ENCODE data around the gene AQP4. TPM values are rescaled to one million over a fixed set of nuclear protein-coding genes. Genes with fewer than 3 reads are reported as not detected.

AQP4 gene
- total and polyA plus RNA-seq, 10 of the 15 experiments (the other 5 are each of a cell fraction or from before 2014, with no cell fraction given): 0.10 to 0.18 TPM; not detected in 8

- TF ChIP-seq, protein P1, sequence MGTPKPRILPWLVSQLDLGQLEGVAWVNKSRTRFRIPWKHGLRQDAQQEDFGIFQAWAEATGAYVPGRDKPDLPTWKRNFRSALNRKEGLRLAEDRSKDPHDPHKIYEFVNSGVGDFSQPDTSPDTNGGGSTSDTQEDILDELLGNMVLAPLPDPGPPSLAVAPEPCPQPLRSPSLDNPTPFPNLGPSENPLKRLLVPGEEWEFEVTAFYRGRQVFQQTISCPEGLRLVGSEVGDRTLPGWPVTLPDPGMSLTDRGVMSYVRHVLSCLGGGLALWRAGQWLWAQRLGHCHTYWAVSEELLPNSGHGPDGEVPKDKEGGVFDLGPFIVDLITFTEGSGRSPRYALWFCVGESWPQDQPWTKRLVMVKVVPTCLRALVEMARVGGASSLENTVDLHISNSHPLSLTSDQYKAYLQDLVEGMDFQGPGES (IDR thresholded peaks at IDR 0.05): no peak
- TF ChIP-seq TAF1 (IDR thresholded peaks at IDR 0.05; ENCODE audit: borderline replicate concordance, low read depth, low read length): no peak
- no peak for TF ChIP-seq SMC3 (IDR thresholded peaks at IDR 0.05; ENCODE audit: borderline replicate concordance, low read length)
Measured at GRCh38 chr18:26894426-26894825, 28.9 kb upstream of the AQP4 start (continued).

- in situ Hi-C loops (cut with MboI) (no loop called here), intact Hi-C loops (cut with micrococcal nuclease; ENCODE audit: unreplicated experiment) (no loop called here)
- Histone ChIP-seq H3K27ac (ENCODE audit: control insufficient read depth, insufficient read depth) (no peak overlapping the region), H3K9ac (ENCODE audit: control insufficient read depth, insufficient read depth, low read length) (no peak overlapping the region), H4K20me1 (ENCODE audit: control insufficient read depth, insufficient read depth) (no peaks in the 10 kb centered on the region), H3K4me1 (ENCODE audit: control insufficient read depth, insufficient read depth, low read length) (no peaks in the 10 kb centered on the region), H3K4me3 (no peak overlapping the region), H2AFZ (ENCODE audit: control insufficient read depth, low read depth, low read length) (no peak overlapping the region), H3K27me3 (replicated peaks in 1 of 2; ENCODE audit: control insufficient read depth in 2 of 2, insufficient read depth in 2 of 2, low read length in 1 of 2) (no peaks in the 10 kb centered on the region), H3K9me3 (replicated peaks; ENCODE audit: control insufficient read depth, insufficient read depth, low read length) (no peaks in the 10 kb centered on the region), H3K36me3 (ENCODE audit: control insufficient read depth in 2 of 2, insufficient read depth in 2 of 2, low read length in 1 of 2) (no peaks in the 10 kb centered on the region), H3K4me2 (ENCODE audit: control insufficient read depth, insufficient read depth) (no peak overlapping the region), H3K79me2 (ENCODE audit: control insufficient read depth, insufficient read depth, low read length) (no peaks in the 10 kb centered on the region)
- ChIA-PET SMC1A (ENCODE audit: uncharacterized antibody, unreplicated experiment) (no interaction called here), RAD21 (ENCODE audit: unreplicated experiment) (no interaction called here), POLR2A (no interaction called here), CTCF (no interaction called here)
- FAIRE-seq (no peak), DNase-seq (ENCODE audit: low read depth, low spot score) (no peak), ATAC-seq (no peak)
- 21% methylated on average over 6 of the region's 6 CpGs for WGBS (ENCODE audit: insufficient coverage, insufficient replicate concordance, low lambda C conversion rate, missing lambda C conversion rate)
- no TSS peak for BruUV-seq (replicated peaks)
- TF ChIP-seq MEF2B (IDR thresholded peaks at IDR 0.05; ENCODE audit: partially characterized antibody, poor library complexity, severe bottlenecking) (no peak), SKIL (IDR thresholded peaks at IDR 0.05; ENCODE audit: low read depth, poor library complexity, severe bottlenecking) (no peak), CREB1 (IDR thresholded peaks at IDR 0.05; ENCODE audit: low read depth) (no peak), CBX5 (IDR thresholded peaks at IDR 0.05; ENCODE audit: low read depth) (no peak), SMARCA5 (IDR thresholded peaks at IDR 0.05) (no peak)
- TF ChIP-seq, protein P2, sequence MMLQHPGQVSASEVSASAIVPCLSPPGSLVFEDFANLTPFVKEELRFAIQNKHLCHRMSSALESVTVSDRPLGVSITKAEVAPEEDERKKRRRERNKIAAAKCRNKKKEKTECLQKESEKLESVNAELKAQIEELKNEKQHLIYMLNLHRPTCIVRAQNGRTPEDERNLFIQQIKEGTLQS (IDR thresholded peaks at IDR 0.05; ENCODE audit: borderline replicate concordance, extremely low read depth, low read depth, low read length): no peak
- TF ChIP-seq, protein P3, sequence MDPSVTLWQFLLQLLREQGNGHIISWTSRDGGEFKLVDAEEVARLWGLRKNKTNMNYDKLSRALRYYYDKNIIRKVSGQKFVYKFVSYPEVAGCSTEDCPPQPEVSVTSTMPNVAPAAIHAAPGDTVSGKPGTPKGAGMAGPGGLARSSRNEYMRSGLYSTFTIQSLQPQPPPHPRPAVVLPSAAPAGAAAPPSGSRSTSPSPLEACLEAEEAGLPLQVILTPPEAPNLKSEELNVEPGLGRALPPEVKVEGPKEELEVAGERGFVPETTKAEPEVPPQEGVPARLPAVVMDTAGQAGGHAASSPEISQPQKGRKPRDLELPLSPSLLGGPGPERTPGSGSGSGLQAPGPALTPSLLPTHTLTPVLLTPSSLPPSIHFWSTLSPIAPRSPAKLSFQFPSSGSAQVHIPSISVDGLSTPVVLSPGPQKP (IDR thresholded peaks at IDR 0.05; ENCODE audit: low read depth, low read length): no peak
- TF ChIP-seq, protein P4, sequence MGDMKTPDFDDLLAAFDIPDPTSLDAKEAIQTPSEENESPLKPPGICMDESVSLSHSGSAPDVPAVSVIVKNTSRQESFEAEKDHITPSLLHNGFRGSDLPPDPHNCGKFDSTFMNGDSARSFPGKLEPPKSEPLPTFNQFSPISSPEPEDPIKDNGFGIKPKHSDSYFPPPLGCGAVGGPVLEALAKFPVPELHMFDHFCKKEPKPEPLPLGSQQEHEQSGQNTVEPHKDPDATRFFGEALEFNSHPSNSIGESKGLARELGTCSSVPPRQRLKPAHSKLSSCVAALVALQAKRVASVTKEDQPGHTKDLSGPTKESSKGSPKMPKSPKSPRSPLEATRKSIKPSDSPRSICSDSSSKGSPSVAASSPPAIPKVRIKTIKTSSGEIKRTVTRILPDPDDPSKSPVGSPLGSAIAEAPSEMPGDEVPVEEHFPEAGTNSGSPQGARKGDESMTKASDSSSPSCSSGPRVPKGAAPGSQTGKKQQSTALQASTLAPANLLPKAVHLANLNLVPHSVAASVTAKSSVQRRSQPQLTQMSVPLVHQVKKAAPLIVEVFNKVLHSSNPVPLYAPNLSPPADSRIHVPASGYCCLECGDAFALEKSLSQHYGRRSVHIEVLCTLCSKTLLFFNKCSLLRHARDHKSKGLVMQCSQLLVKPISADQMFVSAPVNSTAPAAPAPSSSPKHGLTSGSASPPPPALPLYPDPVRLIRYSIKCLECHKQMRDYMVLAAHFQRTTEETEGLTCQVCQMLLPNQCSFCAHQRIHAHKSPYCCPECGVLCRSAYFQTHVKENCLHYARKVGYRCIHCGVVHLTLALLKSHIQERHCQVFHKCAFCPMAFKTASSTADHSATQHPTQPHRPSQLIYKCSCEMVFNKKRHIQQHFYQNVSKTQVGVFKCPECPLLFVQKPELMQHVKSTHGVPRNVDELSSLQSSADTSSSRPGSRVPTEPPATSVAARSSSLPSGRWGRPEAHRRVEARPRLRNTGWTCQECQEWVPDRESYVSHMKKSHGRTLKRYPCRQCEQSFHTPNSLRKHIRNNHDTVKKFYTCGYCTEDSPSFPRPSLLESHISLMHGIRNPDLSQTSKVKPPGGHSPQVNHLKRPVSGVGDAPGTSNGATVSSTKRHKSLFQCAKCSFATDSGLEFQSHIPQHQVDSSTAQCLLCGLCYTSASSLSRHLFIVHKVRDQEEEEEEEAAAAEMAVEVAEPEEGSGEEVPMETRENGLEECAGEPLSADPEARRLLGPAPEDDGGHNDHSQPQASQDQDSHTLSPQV (IDR thresholded peaks at IDR 0.05): no peak
- TF ChIP-seq, protein P5, sequence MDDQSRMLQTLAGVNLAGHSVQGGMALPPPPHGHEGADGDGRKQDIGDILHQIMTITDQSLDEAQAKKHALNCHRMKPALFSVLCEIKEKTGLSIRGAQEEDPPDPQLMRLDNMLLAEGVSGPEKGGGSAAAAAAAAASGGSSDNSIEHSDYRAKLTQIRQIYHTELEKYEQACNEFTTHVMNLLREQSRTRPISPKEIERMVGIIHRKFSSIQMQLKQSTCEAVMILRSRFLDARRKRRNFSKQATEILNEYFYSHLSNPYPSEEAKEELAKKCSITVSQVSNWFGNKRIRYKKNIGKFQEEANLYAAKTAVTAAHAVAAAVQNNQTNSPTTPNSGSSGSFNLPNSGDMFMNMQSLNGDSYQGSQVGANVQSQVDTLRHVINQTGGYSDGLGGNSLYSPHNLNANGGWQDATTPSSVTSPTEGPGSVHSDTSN (IDR thresholded peaks at IDR 0.05; ENCODE audit: insufficient replicate concordance, low read depth, low read length): no peak
Measured at GRCh38 chr18:26893996-26894395, 28.5 kb upstream of the AQP4 start.

Measured in GM12878 (cell line).